ENCODE data around the gene THSD4.
A peak's percentile ranks its signal among the peaks of the same experiment; 100 is the strongest.

The THSD4 gene

DNA sequence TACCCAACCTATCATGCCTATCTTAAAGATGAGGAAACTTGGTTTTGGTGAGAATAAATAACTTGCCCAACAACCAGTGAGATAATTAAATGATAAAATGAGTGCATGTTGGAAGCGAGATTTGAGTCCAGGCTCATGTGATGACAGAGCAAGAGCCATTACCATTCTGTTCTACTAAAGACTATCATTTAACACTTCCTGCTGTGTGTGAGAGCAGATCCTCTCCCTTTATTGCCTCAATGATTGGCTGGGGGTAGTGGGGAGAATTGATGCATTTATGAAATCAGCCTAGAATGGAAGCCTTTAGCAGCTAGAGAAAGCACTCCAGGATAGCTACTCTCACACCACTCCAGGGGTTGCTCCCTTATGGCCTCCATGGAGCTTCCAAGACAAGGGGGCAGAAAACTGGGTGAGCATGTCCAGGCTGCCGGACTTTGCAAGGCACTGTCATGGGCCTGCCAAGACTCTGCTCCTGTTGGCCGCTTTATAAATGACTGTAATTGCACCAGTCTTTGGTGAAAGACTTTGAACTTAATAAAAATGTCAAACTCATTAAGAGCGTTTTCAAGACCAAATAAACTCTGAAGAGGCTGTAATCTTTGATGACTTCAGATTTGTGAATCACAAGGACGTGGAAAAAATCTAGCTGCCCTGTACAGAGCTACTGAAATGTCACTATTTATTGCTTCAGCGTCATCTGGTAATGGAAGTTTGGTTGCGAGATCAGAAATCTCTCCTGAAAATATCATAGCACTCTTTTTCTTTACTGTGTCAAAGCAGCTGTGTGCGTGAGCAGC, 486.0 kb downstream of the THSD4 start:
- DNase-seq: peak; percentile 19

DNA sequence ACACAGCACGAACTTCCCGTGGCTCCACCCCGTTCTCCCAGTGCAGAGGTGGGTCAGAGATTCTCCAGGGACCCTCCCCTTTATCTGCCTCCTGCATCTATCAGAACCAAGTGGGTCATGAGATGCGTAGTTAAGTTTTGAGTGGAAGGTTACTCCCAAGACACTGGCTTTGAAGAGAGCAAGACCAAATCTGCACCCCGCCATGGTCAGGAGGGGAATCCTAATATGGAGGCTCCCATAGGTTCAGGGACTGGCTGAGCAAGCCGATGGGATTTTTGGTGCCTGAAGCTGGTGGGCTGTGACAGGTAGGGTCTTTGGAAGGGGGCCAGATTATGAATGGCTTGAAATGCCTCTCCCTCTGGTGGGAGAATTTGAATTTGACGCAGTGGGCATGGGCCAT, 488.1 kb downstream of the THSD4 start:
- no peak for DNase-seq

DNA sequence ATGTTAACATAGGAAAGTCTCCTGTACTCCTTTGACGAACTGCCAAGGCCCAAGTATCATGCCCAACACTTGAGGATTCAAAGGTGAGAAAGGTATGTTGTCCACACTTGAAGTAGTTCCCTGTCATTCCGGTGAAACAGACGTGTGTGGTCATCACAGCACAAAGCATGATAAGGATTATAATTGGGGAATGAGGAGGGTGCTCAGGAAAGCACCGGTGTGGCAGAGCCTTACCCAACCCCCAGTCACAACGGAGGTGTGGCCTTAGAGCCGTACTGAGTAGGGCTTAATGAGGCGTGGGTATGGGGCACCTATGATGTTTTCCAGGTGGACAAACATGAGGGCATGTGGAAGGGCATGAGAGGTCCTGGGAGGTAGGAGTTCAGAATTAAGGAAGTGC, 492.1 kb downstream of the THSD4 start:
- DNase-seq: no peak

DNA sequence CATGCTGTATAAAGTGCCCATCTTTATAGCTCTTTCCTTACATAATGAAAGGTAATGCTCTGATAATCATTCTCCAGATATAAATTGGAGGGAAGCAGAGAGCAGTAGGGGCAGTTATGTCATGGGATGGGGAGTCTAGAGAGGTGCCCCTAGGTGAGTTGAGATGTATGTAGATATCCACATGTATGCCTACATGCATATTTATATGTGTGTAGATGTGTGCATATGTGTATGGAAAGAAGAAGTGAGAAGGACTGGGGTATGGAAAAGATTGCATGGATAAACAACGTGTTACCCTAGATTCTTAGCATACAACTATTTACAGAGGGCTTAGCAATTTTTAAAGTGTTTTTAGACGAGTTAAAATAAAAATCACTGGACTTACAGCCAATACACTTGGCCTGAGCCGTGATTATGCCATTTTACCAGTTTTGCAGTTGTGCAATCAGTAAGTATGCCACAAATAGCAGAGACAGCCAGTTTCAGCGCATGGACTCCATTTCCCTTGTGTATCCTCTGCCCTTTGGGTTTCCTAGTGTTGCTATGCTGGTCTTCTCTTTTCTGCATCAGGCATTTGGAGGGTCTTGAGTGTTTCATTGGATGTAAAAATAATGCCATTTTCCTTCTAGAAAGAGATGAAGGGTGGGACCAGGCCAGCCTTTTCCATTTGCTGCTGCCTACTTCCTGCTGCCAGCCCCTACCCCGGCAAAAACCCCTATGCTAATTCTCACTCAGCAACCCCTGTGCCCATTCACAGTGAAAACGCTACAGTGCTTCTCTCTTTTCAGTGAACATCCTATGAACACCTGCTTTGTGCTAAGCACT, 495.7 kb downstream of the THSD4 start:
- DNase-seq: no peak

DNA sequence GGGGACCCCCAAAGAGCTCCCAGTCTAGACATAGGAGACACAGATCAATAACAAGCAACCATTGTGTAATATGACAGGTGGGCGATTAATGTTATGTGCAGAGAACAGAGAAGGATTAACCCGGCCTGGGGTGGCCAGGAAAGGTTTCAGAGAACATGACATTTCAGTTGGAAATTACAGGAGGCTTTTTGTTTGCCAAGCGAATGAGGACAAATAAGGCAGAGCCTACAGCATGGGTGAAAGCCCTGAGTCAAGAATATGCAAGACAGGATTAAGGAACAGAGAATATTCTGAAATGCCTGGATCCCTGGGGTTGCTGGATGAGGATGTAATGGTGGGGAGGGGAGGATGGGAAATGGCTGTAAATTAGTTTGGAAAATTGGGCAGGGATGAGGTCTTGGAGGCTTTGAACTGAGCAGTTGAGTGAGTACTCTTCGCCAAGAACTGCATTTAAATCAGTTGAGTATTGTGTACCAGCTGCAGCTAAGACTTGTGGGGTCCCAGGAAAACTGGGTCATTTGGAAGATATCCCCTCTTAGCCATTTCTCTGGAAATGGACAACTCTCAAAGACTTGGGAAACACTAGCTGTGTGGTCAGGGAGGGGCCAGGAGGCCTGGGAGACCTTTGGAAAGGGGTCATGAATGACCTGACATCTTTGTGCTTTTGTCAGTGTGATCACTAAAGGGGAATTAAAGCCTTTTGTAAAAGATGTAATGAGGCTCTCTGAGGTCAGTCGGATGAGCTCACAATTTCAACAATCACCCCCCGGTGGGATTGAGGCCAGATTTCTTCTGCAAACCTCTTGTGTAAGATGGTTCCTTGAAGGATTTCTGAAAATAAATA, 496.5 kb downstream of the THSD4 start:
- DNase-seq: peak; percentile 85

DNA sequence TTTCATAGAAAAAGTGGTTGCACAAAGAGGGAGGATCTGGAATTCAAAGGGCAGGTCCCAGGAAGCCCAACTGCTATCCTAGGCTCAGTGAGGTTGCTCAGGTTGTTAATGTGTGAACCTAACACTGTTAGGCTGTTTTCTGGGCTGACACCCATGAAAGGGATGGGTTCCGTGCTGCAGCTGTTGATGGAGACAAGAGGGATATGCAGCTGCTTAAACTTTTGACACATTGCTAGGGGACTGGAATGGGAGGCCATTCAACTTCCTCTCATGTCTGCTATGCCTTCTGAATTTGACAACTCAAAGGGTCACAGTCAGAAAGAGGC, 497.1 kb downstream of the THSD4 start:
- peak; percentile 65 for DNase-seq

DNA sequence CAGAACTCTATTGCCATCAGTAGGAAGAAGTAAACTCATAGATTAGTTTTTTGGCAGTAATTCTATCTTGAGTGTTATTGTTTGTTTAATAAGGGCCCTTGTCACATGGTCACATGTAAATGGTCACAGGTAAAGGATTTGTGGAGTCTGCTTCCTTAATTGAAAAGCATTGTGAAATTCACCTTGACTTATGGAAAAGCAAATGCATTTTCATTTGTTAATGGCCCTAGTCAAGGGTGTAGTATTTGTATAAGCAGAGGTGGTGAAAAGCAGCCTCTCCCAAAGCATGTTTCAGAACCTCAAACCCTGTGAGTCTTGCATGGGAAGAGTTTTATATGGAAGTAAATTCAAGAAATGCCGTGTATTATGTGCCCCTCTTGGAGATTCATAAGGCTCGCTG, 497.6 kb downstream of the THSD4 start:
- no peak for DNase-seq

DNA sequence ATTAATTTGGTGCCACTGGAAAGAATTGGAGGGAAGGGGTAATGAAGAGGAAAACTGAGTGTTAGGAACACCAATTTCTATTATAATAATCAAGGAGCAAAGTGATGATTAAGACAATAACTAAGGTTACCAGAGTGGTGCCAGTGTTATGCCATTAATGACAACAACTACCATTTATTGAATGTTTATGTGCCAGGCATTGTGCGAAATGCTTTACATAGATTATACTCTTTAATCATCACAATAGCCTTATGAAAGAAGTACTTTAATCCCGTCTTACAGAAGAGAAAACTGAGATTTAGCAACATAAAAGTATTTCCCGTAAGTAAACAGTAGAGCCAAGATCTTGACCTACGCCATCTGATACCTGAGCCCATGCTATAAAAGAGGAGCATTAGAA, 507.8 kb downstream of the THSD4 start:
- no peak for DNase-seq

DNA sequence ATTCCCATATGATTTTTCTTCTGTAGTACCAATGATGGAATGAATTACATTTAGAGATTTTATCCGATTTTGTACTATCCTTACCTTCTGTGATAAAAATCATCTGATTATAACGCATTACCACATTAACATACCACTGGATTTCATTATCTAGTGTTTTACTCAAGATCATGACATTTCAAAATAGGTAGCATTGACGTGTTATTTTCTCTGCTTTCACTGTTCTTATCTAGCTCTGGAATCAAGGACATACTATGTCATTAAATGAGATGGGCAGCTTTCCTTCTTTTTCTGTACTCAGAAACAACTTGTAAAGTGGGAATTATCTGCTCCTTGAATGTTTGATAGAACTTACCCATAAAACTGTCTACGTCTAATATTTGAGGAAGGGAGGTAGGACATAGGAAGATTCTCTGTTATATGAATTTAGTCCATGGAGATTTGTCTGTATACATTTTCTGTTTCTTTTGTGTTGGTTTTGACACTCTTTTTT, 511.4 kb downstream of the THSD4 start:
- DNase-seq: no peak

DNA sequence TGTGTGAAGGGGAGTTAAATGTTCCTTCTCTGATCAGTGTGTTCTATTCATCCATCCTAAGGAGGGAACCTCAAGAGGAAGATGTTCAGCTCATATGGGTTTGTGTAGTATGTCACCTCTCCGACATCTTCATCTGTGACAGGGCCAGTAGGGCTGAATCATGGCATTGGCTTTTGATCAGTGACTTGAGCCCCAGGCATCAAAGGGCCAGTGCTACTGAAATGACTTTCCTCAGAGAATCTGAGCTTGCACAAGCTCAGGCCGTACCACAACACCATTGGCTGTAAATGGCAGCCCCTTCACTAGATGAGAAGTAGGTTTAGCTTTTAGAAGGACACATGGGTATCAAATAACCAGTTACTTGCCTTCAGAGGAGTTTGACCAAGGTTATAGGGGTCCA, 511.9 kb downstream of the THSD4 start:
- DNase-seq: no peak

DNA sequence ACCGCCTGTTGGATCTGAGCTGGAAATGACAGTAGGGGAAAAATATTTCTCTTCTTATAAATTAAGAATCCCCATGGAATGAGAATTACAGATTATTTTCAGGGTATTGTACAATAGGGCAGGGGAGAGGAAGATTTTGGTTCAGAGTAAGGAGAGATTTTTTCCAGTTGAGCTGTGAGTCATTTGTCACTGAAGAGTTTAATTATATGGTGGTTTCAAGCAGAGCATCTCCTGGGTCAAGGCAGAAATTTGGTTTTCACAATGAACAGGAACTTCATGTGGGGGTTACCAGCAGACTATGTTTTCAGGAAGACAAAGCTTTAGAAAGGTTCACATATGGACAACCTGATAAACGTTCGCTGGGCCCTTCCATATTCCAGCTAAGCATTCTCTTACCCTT, 512.3 kb downstream of the THSD4 start:
- DNase-seq: no peak

DNA sequence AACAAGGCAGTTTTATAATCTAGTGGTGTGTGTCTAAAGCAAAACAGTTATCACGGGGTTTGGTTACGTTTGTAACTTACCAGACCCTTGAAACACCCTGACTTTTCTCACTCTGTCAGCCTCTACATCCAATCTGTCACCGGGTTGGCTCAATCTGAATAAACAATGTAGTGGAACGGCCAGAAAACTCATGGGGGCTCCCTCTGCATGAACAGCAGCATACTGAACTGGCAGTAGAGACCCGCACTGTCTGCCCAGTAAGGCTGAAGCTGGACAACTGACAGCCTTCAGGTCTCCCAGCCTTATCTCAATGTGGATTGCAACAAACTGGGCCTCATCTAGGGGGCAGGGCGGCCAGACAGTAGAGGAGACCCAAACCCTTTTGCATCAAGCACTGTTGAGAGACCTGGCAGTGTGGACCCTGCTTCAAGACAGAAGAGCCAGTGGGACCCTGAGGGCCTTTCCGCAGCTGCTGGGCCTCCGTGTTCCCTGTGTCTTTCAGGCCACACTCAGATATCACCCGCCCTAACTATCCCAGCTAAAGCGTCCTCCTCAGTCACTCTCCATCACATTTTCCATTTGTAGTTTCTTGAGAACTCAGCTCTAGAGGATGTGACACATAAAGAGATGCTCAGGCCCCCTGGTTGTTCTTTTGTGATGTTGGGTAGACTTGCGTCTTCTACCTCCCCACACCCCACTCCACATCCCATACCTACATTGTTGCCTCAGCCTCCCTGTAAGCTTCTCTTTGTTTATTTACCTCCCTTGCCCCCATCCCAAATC, 513.9 kb downstream of the THSD4 start:
- DNase-seq: no peak

DNA sequence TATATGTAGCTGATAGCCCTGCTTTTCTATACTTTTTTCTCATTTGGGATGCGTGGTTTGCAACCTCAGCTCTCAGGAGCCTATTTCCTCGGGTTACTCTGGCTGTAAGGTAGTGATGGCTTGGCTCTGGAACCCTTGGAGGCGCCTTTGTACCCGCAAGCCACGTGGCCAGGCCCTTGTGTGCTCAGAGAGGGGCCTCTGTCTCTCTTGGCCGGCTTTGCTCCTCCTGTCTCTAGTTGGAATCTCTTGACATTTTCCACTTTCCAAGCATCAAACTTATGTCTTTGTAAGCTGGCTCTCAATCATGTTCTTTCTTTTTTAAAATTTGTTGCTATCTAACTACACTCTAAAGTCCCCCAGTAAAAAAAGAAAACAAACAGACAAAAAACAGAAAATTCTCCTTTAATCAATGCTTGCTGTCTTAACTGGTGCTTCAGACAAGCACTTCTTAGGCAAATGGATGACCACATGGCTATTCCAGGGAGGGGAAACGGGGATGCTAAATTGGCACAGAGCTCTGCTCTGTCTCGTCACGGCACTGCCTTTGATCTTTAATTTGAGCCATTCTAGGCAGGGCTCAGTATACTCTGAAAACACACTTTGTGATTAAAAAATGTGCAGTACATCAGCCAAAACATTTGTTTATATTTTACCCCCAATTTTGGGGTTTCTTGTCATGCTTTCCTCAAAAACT, 514.7 kb downstream of the THSD4 start:
- peak; percentile 79 for DNase-seq

DNA sequence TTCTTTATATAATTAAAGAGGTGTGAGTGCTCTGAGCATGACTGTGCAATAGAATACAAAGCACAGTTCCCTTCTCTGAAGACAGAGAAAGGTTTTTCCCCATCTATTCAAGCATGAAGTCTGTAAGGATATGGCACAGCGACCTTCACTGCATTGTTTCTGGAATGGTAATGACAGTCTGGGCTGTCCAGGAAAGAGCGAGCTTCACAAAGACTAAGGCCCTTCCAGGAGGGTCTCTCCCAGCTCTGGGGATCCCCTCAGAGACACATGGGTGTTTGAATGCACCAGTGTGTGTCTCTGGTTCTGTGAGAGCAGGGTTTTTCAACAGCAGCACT, 515.2 kb downstream of the THSD4 start:
- peak; percentile 70 for DNase-seq

DNA sequence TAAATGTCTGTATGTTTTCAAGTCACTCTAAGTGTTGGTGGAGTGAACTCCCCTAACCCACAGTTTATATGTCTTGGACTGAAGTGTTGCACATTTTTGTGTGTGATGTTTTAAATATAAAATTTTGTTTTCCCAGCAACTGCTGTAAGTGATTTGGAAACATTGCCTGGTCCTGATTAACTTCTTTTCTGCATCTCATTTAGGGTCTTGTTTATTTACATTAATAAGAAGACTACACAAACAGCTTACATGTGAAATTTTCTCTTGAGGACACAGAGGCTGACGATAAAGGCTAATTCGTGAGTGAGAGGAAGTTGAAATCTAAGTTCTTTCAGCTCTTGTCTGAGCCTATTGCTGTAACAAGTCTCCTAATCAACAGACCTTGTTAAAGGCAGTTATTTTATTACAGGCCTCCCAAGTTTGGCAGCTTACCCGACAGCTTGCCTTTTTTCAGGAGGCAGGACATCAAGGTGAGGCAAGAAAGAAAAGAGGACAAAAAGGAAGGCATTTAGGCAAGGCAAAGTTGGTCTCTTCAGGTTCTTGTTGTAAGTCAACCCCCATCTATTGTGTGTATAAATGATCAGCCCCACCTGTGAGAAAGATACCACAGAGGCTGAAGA, 517.4 kb downstream of the THSD4 start:
- DNase-seq: peak; percentile 65

DNA sequence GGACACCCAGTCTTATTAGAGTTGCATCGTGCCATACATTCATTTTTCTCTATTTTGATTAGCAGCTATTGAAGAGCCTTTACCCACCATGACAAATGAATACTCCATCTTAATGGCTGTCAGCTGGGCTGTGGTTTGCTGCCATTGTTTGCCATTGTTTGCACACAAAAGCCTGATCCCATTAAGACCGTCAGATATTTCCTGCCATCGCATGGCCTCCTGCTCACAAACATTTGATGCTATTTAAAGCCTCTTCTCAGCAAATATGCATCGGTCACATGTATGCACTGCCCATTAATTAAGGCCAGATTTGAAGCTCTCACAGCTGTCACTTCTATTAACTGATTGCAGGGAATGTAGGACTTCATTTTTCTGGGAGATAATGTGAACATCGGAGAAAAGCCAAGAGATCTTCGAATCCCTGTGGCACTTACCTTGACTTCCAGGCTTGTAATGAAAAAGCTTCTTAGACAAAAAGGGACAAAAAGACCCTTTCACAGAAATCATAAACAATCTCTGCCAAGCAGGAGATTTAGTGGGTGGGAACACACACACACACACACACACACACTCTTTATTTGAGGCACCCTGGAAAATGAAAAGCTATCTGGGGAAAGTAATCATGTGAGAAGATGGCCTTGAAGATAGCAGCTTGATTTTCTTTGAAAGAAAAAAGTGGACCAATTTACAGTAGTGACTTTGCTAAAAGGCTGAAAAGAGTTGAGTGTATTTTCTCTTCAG, 519.7 kb downstream of the THSD4 start:
- peak; percentile 93 for DNase-seq

DNA sequence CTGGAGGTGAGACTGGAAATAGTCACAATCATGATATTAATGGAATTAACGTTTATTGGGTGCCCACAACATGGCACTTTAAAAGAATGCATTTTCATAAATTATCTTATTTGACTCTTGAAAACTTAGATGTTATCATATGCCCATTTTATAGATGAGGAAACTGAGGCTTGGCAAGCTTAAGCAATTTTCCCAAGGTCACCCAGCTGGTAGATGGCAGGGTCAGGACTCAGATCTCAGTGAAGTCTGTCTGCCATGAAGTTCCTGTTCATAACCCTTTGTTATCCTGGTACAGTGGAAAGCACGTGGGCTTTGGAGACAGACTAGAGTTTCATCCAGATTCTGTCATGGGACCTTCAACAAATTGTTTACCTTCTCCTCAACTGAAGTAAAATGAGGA, 520.5 kb downstream of the THSD4 start:
- no peak for DNase-seq

DNA sequence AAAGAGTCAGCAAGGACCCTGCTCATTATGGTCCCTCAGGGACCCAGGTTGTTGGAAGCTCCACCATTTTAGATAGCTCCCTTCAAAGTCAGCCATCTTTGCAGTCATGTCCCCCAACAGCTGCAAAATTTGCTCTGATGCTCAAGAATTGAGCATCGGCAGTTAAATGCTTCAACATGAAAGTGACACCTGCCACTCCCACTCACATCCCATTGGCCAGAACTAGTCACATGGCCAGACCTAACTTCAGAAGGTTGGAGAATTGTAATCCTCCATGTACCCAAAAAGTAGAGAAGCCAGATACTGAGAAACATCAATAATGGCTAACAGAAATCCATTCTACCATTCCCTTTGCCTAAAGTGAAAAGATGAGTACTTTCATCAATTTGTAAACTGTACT, 523.6 kb downstream of the THSD4 start:
- no peak for DNase-seq

DNA sequence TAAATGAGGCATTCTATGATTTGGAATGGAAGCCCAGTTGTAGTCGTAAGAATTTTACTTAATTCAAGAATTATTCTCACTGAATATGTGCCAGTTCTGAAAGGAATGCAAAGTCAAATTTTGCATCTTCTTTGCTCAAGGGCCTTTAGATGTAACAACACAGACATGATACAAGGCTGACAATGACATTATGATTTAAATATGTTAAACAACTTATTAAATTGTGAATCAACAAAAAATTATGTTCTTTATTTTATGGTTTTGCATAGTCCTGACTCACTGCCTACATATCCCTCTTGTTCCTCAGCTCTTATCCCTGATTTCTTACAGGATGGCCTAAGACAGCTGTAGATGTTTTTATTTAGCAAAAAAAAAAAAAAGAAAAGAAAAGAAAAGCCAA, 524.2 kb downstream of the THSD4 start:
- DNase-seq: no peak

DNA sequence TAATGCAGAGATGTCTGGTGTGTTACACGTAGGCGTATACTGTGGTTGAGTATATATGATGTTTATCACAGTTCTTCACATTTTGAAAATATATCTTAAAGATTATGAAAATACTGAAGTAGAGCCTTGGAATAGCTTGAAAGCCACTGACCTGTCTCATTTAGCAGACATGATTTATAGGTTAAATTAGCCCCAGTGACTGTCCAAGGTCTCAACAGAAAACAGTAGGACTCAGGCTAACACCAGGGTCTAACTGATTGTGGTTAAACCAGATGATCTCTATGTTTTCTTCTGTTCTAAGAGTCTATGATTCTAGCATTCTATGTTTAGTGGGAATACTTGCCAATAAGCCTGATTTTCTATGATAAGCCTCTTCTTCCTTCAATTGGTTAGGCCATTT, 528.6 kb downstream of the THSD4 start:
- no peak for DNase-seq
